Adrenal gland (tissue), 12 donors: Measurements from ENCODE around the gene CFAP74. TPM values are rescaled to one million over a fixed set of nuclear protein-coding genes. Genes with fewer than 3 reads are reported as not detected.

Experiments used
- DNase-seq, 7 donors: peaks; one replicate each; pipeline ENCODE4 v3.0.0-alpha.2; 2019 to 2020
- H3K27ac ChIP-seq, 5 donors: fragments of 200-600 bp; sonication (generic) in 4 of 5; 1 replicate in 3 of 5; 2 replicates in 2 of 5; pipeline versions ENCODE4 v1.5.1 to v1.8.0; 2016 to 2020; ENCODE audit warnings: mild to moderate bottlenecking in 1 of 5
- H3K27me3 ChIP-seq: fragments of 200-600 bp; 2 replicates; pipeline ENCODE4 v1.8.0; 2021
- H3K36me3 ChIP-seq, 2 donors: fragments of 200-600 bp; replicated peaks in 1 of 2; 1 replicate in 1 of 2; 2 replicates in 1 of 2; pipeline versions ENCODE4 v1.5.1 to v1.8.0; 2018 to 2022
- H3K4me1 ChIP-seq, 2 donors: fragments of 200-600 bp; replicated peaks in 1 of 2; 1 replicate in 1 of 2; 2 replicates in 1 of 2; pipeline versions ENCODE4 v1.5.1 to v1.8.0; 2018 to 2021
- H3K4me3 ChIP-seq, 4 donors: fragments of 200-600 bp; sonication (generic) in 3 of 4; one replicate each; pipeline ENCODE4 v1.5.1; 2016 to 2018
- H3K9me3 ChIP-seq, 3 donors: fragments of 200-600 bp; sonication (generic) in 1 of 3; replicated peaks in 1 of 3; 1 replicate in 2 of 3; 2 replicates in 1 of 3; pipeline versions ENCODE4 v1.5.1 to v1.8.0; 2016 to 2021
- CTCF ChIP-seq, 6 experiments: fragments of 450-650 bp in 4 of 6; fragments of 200-600 bp in 2 of 6; sonication (generic) in 1 of 6; IDR thresholded peaks; 1 replicate in 5 of 6; 2 replicates in 1 of 6; pipeline versions ENCODE4 v1.5.1 to v1.8.0; 2016 to 2021; ENCODE audit warnings: antibody characterized with exemption in 6 of 6, mild to moderate bottlenecking in 2 of 6, moderate library complexity in 1 of 6
- POLR2A ChIP-seq, 2 donors: fragments of 450-650 bp; IDR thresholded peaks; one replicate each; pipeline ENCODE4 v1.6.1; 2017; ENCODE audit warnings: antibody characterized with exemption in 2 of 2, mild to moderate bottlenecking in 2 of 2, moderate library complexity in 1 of 2
- WGBS, 4 donors: extraction: QIAGEN DNeasy Blood & Tissue Kit in 2 of 4; methylation state at CpG; one replicate each; pipeline versions ENCODE4 v1.1.5 to v1.1.7; 2013 to 2017; 5-methylcytosine and 5-hydroxymethylcytosine counted together
- intact Hi-C, 2 donors: fragments of 100-400 bp; cut with DNase I; formaldehyde crosslinking; loops; one replicate each; pipeline versions ENCODE4 v1.14.1 to v1.15.0; 2022 to 2023
- polyA plus RNA-seq, 3 donors: library from polyadenylated mRNA; stranded (reverse); fragments of 200-250 nt in 2 of 3; fragments of 350-450 nt in 1 of 3; fragmentation: Illumina TruSeq in 1 of 3; extraction: RNeasy Lipid Tissue Mini Kit (QIAGEN cat#74804) in 1 of 3; gene quantifications; one replicate each; pipeline ENCODE4 v1.2.3, GENCODE V29; 2013 to 2014
- total RNA-seq, 9 donors: library from RNA; depleted of rRNA in 4 of 9; stranded (reverse); fragments of >200 nt in 4 of 9; fragments of 120-200 nt in 1 of 9; fragmentation: NEBNext Ultra II Directional in 1 of 9; extraction: Animal tissue kit (Norgen Biotek cat#: 25700) in 1 of 9; gene quantifications; one replicate each; pipeline versions ENCODE4 v1.1.0 to v1.2.4, GENCODE V29; 2013 to 2023
- donor health status: healthy with polysubstance abuse.
- donor health status: Bipolar disorder and iron deficiency.
- donor health status: DM: yes; HTN: yes; CAD: no.
- donor health status: DM: no; HTN: no; CAD: no.
- donor health status: DM: no; HTN: no; CAD: no.
- donor health status: DM: yes; HTN: yes; CAD: no.

Gene CFAP74
- total and polyA plus RNA-seq, 12 donors: 0.11 to 7.6 (median 2.8) TPM; not detected in 1

GRCh38 chr1:1967151-1967550 lies 36.4 kb downstream of the CFAP74 start:
- Histone ChIP-seq H3K4me3 (no peak overlapping the region), H3K27me3 (no peaks in the 10 kb centered on the region), H3K36me3 (no peaks in the 10 kb centered on the region), H3K9me3 (no peaks in the 10 kb centered on the region), H3K4me1 (no peaks in the 10 kb centered on the region), H3K27ac (no peak overlapping the region)
- 67 to 82% (median 73%) methylated on average over 12 to 16 of the region's 16 CpGs for whole genome bisulfite sequencing, 4 donors
- no peak for DNase-seq
- intact Hi-C loops: no loop called here
- no peak for TF ChIP-seq CTCF (IDR thresholded peaks at IDR 0.05)
- TF ChIP-seq POLR2A (IDR thresholded peaks at IDR 0.05): no peak

GRCh38 chr1:1966071-1966740 lies 37.4 kb downstream of the CFAP74 start:
- H3K4me3 ChIP-seq: no peak overlapping the region
- DNase-seq: no peak
- intact Hi-C loops: no loop called here
- no peak overlapping the region for H3K27ac ChIP-seq
- no peaks in the 10 kb centered on the region for H3K36me3 ChIP-seq
- WGBS, 4 donors: 58 to 71% (median 70%) methylated on average over 34 to 38 of the region's 38 CpGs
- H3K9me3 ChIP-seq: no peaks in the 10 kb centered on the region
- H3K4me1 ChIP-seq: no peaks in the 10 kb centered on the region
- TF ChIP-seq CTCF (IDR thresholded peaks at IDR 0.05) (no peak), POLR2A (IDR thresholded peaks at IDR 0.05) (no peak)
- H3K27me3 ChIP-seq: no peaks in the 10 kb centered on the region

GRCh38 chr1:1965546-1965945 lies 38.0 kb downstream of the CFAP74 start:
- intact Hi-C loops: no loop called here
- no peaks in the 10 kb centered on the region for H3K36me3 ChIP-seq
- H3K27me3 ChIP-seq: no peaks in the 10 kb centered on the region
- no peaks in the 10 kb centered on the region for H3K4me1 ChIP-seq
- DNase-seq: no peak
- no peak overlapping the region for H3K4me3 ChIP-seq
- H3K9me3 ChIP-seq: no peaks in the 10 kb centered on the region
- TF ChIP-seq POLR2A (IDR thresholded peaks at IDR 0.05) (no peak), CTCF (IDR thresholded peaks at IDR 0.05) (no peak)
- 40 to 82% (median 80%) methylated on average over 1 to 10 of the region's 10 CpGs for WGBS, 4 donors
- no peak overlapping the region for H3K27ac ChIP-seq

- H3K4me1 ChIP-seq: peaks cover 0 to 6% of the 10 kb centered on the region in 2 donors
- H3K36me3 ChIP-seq: no peaks in the 10 kb centered on the region
- no peaks in the 10 kb centered on the region for H3K9me3 ChIP-seq
- no peaks in the 10 kb centered on the region for H3K27me3 ChIP-seq
- H3K27ac ChIP-seq: no peak overlapping the region
- 88 to 90% (median 88%) methylated on average over 7 to 25 of the region's 25 CpGs for WGBS, 4 donors
- intact Hi-C loops: no loop called here
- H3K4me3 ChIP-seq: no peak overlapping the region
- TF ChIP-seq POLR2A (IDR thresholded peaks at IDR 0.05) (no peak), CTCF (IDR thresholded peaks at IDR 0.05) (no peak)
- DNase-seq: no peak
Observed at GRCh38 chr1:1964811-1965210, 38.8 kb downstream of the CFAP74 start.
